CD4-positive, alpha-beta T cell treated with Interleukin-17A for 4 hours (primary cell): ENCODE data around the gene CAPNS1.

ENCODE experiments used
- DNase-seq: peaks from one replicate; pipeline ENCODE4 v3.0.0-alpha.2; 2020; ENCODE audit warnings: mixed read lengths

The CAPNS1 gene

DNA sequence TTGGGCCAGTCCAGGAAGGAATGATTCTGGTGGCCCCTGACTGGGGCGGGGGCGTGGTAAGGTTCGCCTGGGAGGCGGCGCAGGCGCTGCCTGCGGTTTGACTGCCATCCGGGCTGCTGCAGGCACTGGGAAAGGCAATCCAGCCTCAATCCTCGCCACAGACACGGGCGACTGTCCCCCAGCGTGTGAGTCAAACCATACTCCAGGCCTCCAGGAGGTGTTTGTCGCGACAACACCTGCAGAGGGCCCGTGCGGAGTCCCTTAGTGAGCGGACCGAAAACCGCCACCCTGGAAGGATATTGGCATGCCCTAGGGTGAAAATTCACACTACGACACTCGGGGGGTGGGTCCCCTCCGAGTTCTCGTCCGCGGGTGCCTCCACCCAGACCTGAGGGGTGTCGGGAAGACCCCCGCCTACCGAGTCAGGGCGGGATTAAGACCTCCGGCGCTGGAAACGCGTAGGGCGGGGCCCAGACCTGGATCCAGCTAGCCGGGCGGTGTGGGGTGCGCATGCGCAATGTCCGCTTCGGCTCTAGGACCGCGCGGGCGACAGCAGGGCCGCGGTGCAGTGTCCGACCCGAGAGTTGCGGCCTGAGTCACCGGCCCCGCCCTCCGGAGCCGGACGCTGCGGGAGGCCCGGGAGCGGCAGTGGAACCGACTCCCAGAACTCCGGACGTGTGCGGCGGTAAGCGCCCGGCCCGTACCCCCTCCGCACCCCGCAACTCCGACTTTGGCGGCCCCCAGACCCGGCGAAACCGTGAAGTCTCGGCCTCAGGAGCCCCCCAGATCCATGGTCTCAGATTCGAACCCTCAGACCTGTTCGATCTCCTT, at the start of gene CAPNS1:
TSS of gene CAPNS1 (plus strand) at position 594 of the 831 bp plus-strand sequence. CDS start 946 bp downstream, outside the sequence.
- DNase-seq: peak; percentile 95

DNA sequence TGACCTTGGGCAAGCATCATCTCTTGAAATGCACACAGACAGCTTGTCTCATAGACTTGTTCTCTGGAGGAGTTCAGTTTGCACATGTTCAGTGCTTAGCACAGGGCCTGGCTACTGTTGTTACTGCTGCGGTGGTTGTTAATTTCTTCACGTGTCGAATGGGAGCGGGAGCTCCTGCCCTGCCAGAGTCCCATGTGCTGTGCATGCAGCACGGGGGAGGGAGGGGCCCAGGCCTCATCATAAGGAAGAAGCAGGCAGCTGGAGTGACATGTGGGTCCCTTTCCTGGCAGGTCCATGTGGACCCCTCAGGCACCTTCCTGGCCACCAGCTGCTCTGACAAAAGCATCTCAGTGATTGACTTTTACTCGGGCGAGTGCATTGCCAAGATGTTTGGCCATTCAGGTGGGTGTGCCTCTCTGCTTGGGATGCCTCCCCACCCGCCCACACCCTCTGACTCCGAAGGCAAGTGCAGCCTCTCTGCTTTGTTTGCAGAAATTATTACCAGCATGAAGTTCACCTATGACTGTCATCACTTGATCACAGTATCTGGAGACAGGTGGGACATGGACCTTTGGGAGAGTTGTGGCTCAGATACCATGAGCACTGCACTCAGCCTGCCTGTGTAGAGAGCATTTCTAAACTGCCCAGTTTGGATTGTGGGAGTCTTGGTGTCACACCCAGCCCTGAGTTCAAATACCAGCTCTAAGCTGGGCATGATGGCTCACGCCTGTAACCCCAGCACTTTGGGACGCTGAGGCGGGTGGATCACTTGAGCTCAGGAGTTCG, 48.8 kb upstream of the CAPNS1 start:
- no peak for DNase-seq

DNA sequence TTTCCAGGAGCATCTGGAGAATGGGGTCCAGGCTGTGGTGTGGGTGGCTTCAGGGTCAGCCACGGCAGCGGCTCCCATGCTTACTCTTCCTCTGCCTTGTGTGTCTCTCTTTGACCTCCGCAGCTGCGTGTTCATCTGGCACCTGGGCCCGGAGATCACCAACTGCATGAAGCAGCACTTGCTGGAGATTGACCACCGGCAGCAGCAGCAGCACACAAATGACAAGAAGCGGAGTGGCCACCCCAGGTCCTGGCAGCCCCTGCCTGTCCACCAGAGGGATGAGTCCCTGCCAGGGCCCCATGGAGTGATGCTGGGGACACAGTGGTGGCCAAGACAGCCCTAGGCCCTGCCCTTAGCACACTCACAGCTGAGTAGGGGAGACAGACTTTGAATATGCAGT, 47.3 kb upstream of the CAPNS1 start:
- DNase-seq: no peak

DNA sequence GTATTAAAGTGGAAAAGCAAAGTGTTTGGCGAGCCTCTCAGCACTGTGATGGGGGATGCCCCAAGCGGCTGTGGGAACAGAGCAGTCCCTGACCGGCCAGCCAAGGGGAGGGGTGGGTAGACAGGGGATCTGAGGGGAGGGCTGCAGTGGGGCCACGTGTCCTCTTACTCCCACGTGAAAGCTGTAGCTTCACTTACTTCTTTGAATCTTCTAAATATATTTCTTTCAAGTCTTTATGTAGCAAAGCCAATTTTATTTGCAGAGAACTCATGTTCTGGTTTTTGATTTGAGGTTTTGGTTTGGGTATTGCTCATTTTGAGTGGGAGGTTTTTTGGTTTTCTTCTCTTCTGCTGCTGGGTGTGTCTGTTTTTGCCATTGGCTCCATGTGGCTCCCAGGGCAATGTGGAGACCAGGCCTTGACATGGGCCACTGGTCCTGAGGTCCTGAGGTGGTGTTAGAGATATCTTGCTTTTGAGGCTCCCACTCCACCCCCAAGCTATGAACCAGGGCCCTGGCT, 46.7 kb upstream of the CAPNS1 start:
- DNase-seq: no peak

DNA sequence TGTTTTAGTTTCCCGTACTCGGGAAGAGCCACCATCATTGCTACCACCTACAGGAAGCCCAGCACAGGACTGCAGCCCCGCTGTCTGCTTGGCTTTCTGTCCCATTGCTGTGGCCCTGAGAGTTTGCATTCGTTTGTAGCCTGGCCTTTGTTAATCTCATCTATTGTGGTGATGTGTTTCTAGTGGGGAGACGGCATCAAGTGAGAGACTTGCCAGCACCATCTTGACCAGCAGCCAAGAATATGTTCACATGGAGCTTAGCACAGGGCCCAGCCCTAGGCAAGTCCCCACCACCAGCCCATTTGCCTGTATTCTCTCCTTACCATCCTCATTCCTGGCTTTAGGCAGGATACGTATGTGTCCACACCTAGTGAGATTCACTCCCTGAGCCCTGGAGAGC, 46.2 kb upstream of the CAPNS1 start:
- no peak for DNase-seq

DNA sequence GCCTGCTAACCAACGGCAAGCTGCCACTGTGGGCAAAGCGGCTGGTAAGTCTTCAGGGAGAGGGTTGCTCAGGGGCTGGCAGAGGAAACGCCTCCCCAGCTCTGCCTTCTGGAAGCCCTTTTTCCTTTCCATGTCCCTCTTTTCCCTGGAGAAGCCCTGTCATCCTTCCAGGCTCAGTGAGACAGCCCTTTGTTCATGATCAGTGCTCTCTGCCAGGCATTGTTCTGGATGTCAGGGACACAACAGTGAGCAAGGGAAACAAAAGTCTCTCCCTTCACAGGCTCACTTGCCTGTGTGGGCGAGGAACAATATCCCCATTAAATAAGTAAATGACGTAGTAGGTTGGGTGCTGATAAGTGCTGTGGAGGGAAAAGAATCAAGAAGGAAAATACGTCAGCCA, 42.8 kb upstream of the CAPNS1 start:
- DNase-seq: no peak

DNA sequence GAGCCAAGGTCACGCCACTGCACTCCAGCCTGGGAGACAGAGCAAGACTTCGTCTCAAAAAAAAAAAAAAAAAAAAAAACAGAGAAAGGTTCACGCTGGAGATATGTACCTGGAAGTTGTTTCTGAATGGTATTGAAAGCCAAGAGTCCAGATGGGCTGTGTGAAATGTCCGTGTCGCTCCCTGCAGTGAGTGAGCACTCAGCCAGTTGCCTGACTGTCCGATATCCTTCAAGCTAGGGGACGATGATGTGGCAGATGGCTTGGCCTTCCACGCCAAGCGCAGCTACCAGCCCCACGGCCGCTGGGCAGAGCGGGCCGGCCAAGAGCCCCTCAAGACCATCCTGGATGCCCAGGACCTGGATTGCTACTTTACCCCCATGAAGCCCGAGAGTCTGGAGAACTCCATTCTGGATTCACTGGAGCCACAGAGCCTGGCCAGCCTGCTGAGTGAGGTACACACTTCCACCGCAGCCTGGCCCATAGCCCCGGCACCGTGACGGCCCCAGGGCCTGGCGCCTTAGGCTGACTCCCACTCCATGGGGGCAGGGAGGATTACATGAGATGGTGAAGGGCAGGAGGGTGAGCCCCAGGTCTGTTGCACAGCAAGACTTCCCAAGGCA, 40.6 kb upstream of the CAPNS1 start:
- no peak for DNase-seq

DNA sequence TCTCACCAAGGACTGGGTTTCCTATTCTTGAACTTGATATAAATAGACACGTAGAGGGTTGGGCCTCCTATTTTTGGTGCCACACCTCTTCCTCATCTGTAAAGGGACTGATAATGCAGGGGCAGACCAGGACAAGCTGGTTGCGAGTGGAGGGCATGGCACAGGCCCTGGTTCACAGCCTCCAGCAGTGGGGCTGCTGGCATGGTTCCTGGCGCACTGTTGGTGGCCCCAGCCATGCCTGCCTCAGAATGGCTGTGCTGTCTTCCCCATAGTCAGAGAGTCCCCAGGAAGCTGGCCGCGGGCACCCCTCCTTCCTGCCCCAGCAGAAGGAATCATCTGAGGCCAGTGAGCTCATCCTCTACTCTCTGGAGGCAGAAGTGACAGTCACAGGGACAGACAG, 39.4 kb upstream of the CAPNS1 start:
- DNase-seq: no peak

DNA sequence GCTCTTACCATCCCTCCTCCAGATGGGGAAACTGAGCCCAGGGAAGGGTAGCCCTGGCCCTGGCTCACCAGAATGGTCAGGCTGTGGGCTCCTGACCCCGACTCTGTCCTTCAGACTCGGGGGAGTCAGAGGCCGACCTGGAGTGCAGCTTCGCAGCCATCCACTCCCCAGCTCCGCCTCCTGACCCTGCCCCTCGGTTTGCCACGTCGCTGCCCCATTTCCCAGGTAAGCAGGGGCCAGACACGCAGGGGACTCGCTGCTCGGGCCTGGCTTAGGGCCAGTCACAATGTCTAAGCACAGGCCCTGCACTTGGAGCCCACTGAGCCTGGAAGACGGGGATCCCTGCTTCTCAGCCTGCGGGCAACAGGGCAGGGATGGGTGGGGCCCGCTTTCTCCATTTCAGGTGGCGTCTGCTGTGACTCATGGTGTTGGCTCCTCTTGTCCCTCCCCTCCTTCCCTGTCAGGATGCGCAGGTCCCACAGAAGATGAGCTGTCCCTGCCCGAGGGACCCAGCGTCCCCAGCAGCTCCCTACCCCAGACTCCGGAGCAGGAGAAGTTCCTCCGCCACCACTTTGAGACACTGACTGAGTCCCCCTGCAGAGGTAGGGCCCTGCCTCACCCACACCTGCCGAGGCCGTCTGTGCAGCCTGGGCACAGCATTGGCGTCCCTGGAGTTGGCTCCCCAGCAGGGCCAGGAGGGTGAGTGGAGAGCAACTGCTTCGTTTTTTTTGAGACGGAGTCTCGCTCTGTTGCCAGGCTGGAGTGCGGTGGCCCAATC, 38.1 kb upstream of the CAPNS1 start:
- no peak for DNase-seq

DNA sequence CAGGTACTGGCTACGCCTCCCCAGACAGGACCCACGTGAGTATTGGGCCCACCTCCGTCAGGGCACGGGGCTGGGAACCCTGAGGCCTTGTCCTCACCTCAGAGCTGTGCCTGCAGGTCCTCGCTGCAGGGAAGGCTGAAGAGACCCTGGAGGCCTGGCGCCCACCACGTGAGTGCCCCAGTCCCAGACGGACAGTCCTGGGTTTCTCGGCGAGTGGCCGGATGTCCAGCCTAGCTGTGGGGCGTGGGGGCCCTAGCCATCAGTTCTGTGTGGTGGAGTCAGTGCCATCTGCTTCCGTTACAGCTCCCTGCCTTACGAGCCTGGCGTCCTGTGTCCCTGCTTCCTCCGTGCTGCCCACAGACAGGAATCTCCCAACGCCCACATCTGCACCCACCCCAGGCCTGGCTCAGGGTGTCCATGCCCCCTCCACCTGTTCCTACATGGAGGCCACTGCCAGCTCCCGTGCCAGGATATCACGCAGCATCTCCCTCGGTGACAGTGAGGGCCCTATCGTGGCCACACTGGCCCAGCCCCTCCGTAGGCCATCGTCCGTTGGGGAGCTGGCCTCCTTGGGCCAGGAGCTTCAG, 36.7 kb upstream of the CAPNS1 start:
- DNase-seq: no peak

DNA sequence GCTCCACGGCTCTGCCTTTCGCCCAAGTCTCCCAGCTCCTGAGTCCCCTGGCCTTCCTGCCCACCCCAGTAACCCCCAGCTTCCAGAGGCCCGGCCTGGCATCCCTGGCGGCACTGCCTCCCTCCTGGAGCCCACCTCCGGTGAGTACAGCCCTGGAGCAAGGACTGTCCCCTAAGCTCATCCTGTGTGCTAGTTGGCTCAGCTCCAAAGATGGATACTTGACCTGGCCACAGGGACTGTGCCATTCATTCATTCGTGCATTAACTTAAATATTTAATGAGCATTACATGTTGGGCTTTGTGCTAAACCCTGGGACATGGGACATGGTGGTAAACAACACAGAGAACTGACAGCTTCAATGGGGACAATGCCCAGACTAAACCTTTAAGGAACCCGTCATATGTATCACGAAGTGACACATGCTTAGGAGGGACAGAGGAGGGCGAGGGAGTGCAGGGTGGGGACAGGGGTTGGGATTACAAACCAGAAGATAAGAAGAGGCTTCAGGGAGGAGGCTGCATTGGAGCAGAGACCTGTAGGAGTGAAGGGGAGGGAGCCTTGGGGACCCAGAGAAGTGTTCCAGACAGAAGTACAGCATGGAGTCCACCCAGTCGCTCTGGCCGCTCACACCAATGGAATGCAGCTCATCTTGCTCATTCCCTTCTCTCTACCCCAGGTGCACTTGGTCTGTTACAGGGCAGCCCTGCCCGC, 35.9 kb upstream of the CAPNS1 start:
- no peak for DNase-seq

DNA sequence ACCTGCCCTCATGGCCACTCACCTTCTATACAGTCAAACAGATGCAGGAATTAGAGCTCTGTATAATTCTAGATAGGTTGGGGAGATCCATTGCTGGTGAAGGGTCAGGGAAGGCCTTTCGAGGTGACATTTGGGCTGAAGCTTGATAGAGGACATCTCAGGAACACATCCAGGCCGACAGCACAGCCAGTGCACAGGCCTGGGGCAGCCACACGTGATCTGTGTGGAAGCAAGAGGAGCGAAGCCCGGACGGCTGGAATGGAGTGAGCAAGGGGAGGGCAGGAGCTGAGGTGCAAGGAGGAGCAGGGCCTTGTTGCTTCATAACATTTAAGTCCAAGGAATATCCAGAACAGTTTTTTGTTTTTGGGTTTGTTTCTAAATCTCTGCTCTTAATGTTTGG, 33.4 kb upstream of the CAPNS1 start:
- DNase-seq: no peak

DNA sequence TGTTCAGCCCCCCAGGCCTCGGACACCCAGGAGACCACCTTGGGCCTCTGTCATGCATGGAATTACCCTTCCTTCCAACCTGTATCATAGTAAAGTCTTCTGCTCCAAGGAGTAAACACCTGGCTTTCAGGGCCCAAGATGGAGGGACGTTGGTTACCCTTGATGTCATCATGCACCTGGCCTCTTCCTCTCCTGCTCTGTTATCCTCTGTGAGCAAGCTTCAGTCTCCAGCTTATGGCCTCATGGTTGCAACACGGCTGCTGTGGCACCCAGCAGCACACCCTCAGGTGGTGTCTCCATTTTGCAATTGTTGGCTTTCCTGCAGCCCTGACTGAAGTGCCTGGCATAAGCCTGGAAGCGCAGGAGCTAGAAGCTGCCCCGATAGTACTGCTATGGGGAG, 32.9 kb upstream of the CAPNS1 start:
- no peak for DNase-seq

DNA sequence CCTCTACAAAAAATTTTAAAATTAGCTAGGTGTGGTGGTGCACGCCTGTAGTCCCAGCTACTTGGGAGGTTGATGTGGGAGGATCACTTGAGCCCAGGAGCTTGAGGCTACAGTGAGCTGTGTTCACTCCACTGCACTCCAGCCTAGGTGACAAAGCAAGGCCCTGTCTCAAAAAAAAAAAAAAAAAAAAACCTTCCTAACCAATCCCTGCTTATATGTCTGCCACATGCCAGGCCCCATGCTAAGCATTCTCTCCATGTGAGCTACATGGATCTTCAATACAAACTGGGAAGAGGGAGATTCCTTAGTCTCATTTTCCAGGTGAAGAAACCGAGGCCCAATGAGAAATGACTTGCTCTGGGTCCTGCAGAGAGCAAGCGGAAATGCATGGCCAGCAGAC, 31.2 kb upstream of the CAPNS1 start:
- DNase-seq: no peak

DNA sequence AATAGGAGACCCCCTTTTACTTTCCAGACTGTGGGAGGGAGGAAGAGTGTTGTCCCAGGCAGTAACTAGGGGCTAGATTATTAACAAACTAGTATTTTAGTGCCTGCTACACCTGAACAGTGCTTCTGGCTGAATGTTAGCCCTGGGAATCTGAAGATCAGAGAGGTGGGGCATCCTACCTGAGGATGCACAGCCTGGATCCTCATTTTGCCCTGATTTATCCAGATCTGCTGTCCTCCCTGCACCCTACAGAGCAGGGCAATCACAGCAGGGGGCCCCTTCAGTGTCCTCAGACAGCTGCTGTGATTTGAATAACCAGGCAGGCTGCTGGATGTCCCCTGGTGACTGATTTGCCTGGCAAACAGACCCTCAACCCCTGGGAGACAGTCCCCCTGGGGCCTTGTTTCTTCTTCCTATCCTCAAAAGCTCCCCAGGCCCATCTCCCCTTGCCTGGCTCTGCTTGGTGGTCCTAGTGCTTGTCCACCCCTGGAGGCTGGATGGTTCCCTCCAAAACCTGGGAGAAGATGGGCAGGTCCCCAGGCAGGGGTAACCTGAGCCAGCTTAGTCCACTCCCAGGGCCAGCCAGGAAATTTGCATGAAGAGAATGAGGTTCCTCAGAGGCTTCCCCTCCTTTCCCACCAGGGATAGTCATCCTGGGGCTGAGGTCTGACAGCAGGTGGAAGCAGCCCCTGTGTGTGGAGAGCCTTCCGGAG, 29.2 kb upstream of the CAPNS1 start, which contains the start of gene OVOL3:
TSS of gene OVOL3 (plus strand) at position 657 of the 713 bp plus-strand sequence. CDS start 60 bp downstream, outside the sequence.
- no peak for DNase-seq

DNA sequence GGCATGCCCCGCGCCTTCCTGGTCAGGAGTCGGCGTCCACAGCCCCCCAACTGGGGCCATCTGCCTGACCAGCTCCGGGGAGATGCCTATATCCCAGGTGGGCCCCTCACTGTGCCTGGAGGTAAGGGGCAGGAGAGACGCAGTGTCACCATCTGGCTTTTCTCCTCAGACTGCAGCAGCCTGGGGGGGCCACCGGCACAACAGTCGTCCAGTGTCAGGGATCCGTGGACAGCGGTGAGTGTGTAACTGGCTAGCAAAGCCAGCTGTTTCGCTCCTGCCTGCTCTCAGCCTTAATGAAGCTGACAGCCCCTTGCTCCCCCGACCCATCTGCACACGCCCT, 28.7 kb upstream of the CAPNS1 start:
- DNase-seq: no peak

DNA sequence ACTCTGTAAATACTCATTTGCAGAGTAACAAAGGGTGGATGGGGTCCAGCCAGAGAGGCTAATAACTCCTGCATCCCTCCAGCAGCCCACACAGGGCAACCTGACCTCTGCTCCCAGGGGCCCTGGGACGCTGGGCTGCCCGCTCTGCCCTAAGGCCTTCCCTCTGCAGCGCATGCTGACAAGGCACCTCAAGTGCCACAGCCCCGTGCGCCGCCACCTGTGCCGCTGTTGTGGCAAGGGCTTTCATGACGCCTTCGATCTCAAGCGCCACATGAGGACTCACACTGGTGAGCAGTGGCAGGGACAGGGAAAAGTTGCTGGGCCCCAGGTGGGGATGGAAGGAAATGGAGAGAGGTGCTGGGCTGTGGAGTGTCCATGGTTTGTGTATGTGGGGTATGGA, 27.2 kb upstream of the CAPNS1 start:
- no peak for DNase-seq

DNA sequence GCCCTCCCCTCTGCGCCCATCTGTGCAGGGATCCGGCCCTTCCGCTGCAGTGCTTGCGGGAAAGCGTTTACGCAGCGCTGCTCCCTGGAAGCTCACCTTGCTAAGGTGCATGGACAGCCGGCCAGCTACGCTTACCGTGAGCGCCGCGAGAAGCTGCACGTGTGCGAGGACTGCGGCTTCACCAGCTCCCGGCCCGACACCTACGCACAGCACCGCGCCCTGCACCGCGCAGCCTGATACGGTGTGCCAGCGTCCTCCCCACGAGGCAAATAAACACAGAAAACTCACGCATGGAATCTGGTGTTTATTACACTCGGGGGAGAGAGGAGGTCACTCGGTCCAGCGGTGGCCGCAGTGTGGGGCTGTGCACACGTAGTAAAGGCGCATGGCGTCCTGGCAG, 26.4 kb upstream of the CAPNS1 start:
- DNase-seq: no peak

DNA sequence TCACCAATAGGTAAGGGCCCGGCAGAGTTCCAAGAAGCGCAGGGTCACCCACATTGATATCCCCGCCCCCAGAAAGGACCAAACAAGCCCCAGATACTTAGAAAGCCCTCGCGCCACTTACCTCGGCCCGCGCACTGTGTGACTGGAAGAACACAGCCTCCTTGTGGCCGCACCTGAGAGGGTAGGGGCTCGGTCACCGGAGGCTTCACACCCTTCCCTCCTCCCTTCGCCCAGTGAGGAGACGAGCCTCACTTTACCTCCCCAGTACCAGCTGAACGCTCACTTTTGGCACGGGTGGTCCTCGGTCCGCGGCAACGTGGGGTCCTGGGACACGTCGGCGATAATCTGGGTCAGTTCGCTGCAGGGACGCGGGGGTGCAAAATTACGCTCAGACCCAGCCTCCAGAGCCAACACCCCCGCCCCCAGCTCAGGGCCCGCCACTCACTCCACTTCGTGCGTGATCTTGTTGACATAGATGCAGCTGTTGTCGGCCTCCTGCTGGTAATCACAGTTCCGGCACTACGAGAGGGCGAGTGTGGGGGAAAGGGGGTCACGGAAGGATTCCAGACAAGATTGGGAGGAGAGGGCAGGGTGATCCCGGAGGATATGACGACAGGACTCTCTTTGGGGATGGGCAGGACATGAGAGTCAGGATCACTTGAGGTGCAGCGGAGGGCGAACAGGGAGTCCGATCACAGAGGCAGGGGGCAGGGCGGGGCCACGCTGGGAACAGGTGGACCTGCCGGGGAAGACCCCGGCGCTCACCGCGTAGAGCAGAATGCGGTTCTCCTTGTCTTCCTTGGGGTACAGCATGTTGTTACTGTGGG, 25.8 kb upstream of the CAPNS1 start:
- peak; percentile 17 for DNase-seq
